ENCODE results near the gene ZMAT5. TPM values are rescaled to one million over a fixed set of nuclear protein-coding genes. Genes with fewer than 3 reads are reported as not detected.

ZMAT5 gene
- total and polyA plus RNA-seq, 8 donors = 8.3 to 20.7 (median 11.3) TPM

DNA sequence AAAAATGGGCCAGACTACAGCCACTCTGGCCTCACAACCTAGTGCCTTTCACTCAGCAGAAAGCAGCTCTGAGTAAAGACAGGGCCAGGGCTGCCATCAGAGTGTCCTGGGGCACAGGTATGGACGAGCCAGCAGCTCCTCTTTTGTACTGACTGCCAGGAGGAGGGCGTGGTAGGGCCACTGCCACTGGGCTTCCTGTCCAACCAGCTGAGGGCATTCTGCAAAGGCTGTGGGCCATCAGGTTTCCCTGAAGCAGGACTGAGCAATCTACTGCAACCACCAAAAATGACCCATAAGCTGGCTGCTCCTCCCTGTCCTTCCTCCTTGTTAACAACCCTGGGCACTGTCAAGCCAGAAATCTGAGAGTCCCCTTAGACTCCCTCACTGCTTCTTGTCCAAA is 38.2 kb upstream of the ZMAT5 start:
- FAIRE-seq = no peak
- H3K9me3 ChIP-seq = no peaks in the 10 kb centered on the region
- TF ChIP-seq, protein P1, sequence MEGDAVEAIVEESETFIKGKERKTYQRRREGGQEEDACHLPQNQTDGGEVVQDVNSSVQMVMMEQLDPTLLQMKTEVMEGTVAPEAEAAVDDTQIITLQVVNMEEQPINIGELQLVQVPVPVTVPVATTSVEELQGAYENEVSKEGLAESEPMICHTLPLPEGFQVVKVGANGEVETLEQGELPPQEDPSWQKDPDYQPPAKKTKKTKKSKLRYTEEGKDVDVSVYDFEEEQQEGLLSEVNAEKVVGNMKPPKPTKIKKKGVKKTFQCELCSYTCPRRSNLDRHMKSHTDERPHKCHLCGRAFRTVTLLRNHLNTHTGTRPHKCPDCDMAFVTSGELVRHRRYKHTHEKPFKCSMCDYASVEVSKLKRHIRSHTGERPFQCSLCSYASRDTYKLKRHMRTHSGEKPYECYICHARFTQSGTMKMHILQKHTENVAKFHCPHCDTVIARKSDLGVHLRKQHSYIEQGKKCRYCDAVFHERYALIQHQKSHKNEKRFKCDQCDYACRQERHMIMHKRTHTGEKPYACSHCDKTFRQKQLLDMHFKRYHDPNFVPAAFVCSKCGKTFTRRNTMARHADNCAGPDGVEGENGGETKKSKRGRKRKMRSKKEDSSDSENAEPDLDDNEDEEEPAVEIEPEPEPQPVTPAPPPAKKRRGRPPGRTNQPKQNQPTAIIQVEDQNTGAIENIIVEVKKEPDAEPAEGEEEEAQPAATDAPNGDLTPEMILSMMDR (IDR thresholded peaks at IDR 0.05) = no peak
- no peak for ATAC-seq
- peaks cover 0 to 4% (median 4%) of the 10 kb centered on the region in 3 donors for H3K4me1 ChIP-seq
- H3K27ac ChIP-seq = no peak overlapping the region
- H3K36me3 ChIP-seq = peaks cover 0 to 59% (median 13%) of the 10 kb centered on the region in 3 donors
- intact Hi-C loops (cut with DNase I) = no loop called here
- DNase-seq = no peak
- H3K27me3 ChIP-seq = no peaks in the 10 kb centered on the region
- no peak overlapping the region for H3K4me3 ChIP-seq
- WGBS, 2 donors = 91 to 95% methylated on average over 2 of the region's 2 CpGs

DNA sequence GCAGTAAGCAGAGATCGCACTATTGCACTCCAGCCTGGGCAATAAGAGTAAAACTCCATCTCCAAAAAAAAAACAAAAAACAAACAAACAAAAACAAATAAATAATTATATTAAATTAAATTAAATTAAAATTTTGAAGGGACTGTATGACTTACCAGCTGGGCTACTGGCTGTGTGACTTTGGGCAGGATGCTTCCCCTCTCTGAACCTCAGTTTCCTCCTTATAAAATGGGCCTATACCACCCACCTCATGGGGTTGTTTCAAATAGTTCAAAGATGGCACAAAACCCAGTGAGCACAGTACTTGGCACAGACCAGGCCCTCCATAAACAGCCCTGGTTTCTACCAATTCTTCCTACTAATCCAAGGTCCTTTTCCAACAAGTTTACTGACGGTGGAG is 36.4 kb upstream of the ZMAT5 start:
- no peak overlapping the region for H3K27ac ChIP-seq
- WGBS, 2 donors = 98 to 99% methylated on average over 2 of the region's 2 CpGs
- TF ChIP-seq, protein P1 (IDR thresholded peaks at IDR 0.05) = no peak
- no peak for ATAC-seq
- no peak for DNase-seq
- H3K27me3 ChIP-seq = no peaks in the 10 kb centered on the region
- no peak overlapping the region for H3K4me3 ChIP-seq
- peaks cover 6 to 17% (median 8%) of the 10 kb centered on the region in 3 donors for H3K4me1 ChIP-seq
- intact Hi-C loops (cut with DNase I) = no loop called here
- no peak for FAIRE-seq
- H3K36me3 ChIP-seq = peaks cover 0 to 56% (median 13%) of the 10 kb centered on the region in 3 donors
- H3K9me3 ChIP-seq = no peaks in the 10 kb centered on the region

GRCh38 chr22:29801796-29802195 is 35.0 kb upstream of the ZMAT5 start:
- H3K27me3 ChIP-seq = no peaks in the 10 kb centered on the region
- peaks cover 6 to 17% (median 8%) of the 10 kb centered on the region in 3 donors for H3K4me1 ChIP-seq
- H3K4me3 ChIP-seq = no peak overlapping the region
- H3K27ac ChIP-seq = no peak overlapping the region
- TF ChIP-seq, protein P1 (IDR thresholded peaks at IDR 0.05) = no peak
- ATAC-seq (no peak), FAIRE-seq (no peak), DNase-seq (no peak)
- no peaks in the 10 kb centered on the region for H3K9me3 ChIP-seq
- 86% methylated on average over 8 of the region's 8 CpGs for WGBS, 2 donors
- intact Hi-C loops (cut with DNase I) = no loop called here
- peaks cover 0 to 43% (median 9%) of the 10 kb centered on the region in 3 donors for H3K36me3 ChIP-seq

- no peak overlapping the region for H3K4me3 ChIP-seq
- ATAC-seq (no peak), FAIRE-seq (no peak), DNase-seq (no peak)
- H3K27ac ChIP-seq = no peak overlapping the region
- WGBS, 2 donors = 67 to 70% methylated on average over 5 of the region's 5 CpGs
- H3K4me1 ChIP-seq = peaks cover 6 to 17% (median 8%) of the 10 kb centered on the region in 3 donors
- TF ChIP-seq, protein P1 (IDR thresholded peaks at IDR 0.05) = no peak
- no peaks in the 10 kb centered on the region for H3K27me3 ChIP-seq
- H3K9me3 ChIP-seq = no peaks in the 10 kb centered on the region
- peaks cover 0 to 37% (median 3%) of the 10 kb centered on the region in 3 donors for H3K36me3 ChIP-seq
- intact Hi-C loops (cut with DNase I) = no loop called here
Observed at GRCh38 chr22:29801153-29801552, 34.3 kb upstream of the ZMAT5 start.

DNA sequence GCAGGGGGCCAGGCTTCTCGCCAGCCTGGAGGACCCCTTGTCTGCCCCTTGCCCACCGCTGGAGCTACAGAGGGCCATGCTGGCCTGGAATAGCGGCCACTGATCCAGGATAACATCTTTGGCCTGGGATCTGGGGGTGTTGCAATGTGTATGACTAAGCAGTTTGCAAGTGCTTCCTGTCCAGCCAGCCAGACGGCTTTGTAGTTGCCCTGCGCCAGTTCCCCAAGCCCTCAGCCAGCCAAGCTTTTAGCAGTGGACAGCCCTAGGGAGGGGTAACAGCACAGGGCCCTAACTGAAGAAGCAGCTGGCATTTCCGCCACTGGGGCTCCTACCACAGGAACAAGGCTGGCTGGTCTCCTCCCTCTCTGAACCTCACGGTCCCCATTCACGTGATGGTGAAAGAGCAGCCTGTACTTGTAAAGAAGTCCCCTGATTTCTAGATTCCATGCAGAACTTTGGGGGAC is 32.4 kb upstream of the ZMAT5 start:
- peaks cover 6 to 17% (median 8%) of the 10 kb centered on the region in 3 donors for H3K4me1 ChIP-seq
- no peaks in the 10 kb centered on the region for H3K27me3 ChIP-seq
- H3K36me3 ChIP-seq = peaks cover 0 to 19% (median 0%) of the 10 kb centered on the region in 3 donors
- FAIRE-seq (no peak), DNase-seq (peak; percentile 69 to 88 (median 76)), ATAC-seq (peak; percentile 86 to 94 (median 90))
- H3K27ac ChIP-seq = peak overlapping the region; percentile 37 to 80 (median 62)
- no peaks in the 10 kb centered on the region for H3K9me3 ChIP-seq
- 50 to 60% methylated on average over 8 of the region's 8 CpGs for WGBS, 2 donors
- H3K4me3 ChIP-seq = no peak overlapping the region
- TF ChIP-seq, protein P1 (IDR thresholded peaks at IDR 0.05) = no peak
- intact Hi-C loops (cut with DNase I) = no loop called here
